B cell (primary cell): ENCODE results near the gene JPT1. TPM values are rescaled to one million over a fixed set of nuclear protein-coding genes. Genes with fewer than 3 reads are reported as not detected.
"Not testable (repeated sequence)": the region's sequence is repeated elsewhere in the genome, so short reads cannot be mapped to it uniquely, and the experiment has no call there.

Experiments used
- ATAC-seq: fragments of 200-7000 bp; cut with Tn5 transposase; one replicate; pipeline ENCODE4 v1.10.0; 2021; ENCODE audit warnings: low read depth, mild to moderate bottlenecking, moderate number of reproducible peaks, moderate library complexity
- CTCF ChIA-PET: fragments of 350-600 bp; sonication (Branson Sonifier 250); formaldehyde crosslinking; loops from one replicate; lab custom pipeline; 2021; ENCODE audit warnings: antibody characterized with exemption, inconsistent platforms; lab: Charles Lee
- POLR2A ChIA-PET: fragments of 350-600 bp; sonication (Branson Sonifier 250); formaldehyde crosslinking; loops from one replicate; lab custom pipeline; 2021; ENCODE audit warnings: antibody characterized with exemption; lab: Charles Lee
- DNase-seq: peaks from one replicate; pipeline ENCODE4 v3.0.0; 2013
- H2AFZ ChIP-seq: 2 replicates; pipeline ENCODE4 v1.6.1; 2012; ENCODE audit warnings: mild to moderate bottlenecking, low read depth, low read length; ENCODE audit not compliant: insufficient read depth, poor library complexity, severe bottlenecking
- H3K27ac ChIP-seq, 2 donors: 1 replicate in 1 of 2; 2 replicates in 1 of 2; pipeline ENCODE4 v1.5.1; 2012 to 2013; ENCODE audit warnings: low read length in 2 of 2, mild to moderate bottlenecking in 2 of 2, moderate library complexity in 1 of 2
- H3K27me3 ChIP-seq, 4 experiments: fragments of 200-600 bp in 1 of 4; sonication (generic) in 1 of 4; replicated peaks in 1 of 4; 1 replicate in 2 of 4; 2 replicates in 2 of 4; pipeline versions ENCODE4 v1.6.1 to v1.7.0; 2013 to 2016; ENCODE audit warnings: low read length in 3 of 4, mild to moderate bottlenecking in 2 of 4, mixed read lengths in 1 of 4, moderate library complexity in 1 of 4; ENCODE audit not compliant: insufficient read depth in 4 of 4, control insufficient read depth in 3 of 4; ENCODE audit errors: control extremely low read depth in 1 of 4
- H3K36me3 ChIP-seq, 2 experiments: replicated peaks in 1 of 2; 1 replicate in 1 of 2; 2 replicates in 1 of 2; pipeline versions ENCODE4 v1.6.1 to v1.7.1; 2013; ENCODE audit warnings: low read length in 1 of 2; ENCODE audit not compliant: insufficient read depth in 2 of 2, control insufficient read depth in 1 of 2; ENCODE audit errors: control extremely low read depth in 1 of 2, extremely low read depth in 1 of 2
- H3K4me1 ChIP-seq, 2 donors: fragments of 200-600 bp in 1 of 2; sonication (generic) in 1 of 2; 1 replicate in 1 of 2; 2 replicates in 1 of 2; pipeline versions ENCODE4 v1.5.1 to v1.6.1; 2013 to 2017; ENCODE audit warnings: low read length in 2 of 2; ENCODE audit not compliant: control insufficient read depth in 2 of 2, insufficient read depth in 2 of 2
- H3K4me2 ChIP-seq: replicated peaks from 2 replicates; pipeline ENCODE3; 2012; ENCODE audit warnings: mild to moderate bottlenecking, low read depth, low read length; ENCODE audit not compliant: poor library complexity, severe bottlenecking
- H3K4me3 ChIP-seq, 5 experiments: fragments of 200-600 bp in 1 of 5; sonication (generic) in 1 of 5; 1 replicate in 3 of 5; 2 replicates in 2 of 5; pipeline versions ENCODE4 v1.5.1 to v1.7.0; 2011 to 2016; ENCODE audit warnings: low read length in 4 of 5, mild to moderate bottlenecking in 4 of 5, low read depth in 2 of 5, control low read depth in 1 of 5, moderate library complexity in 1 of 5; ENCODE audit not compliant: insufficient read depth in 1 of 5; ENCODE audit errors: control extremely low read depth in 1 of 5, extremely low read depth in 1 of 5
- H3K79me2 ChIP-seq: fragments of 200-600 bp; sonication (generic); one replicate; pipeline ENCODE4 v1.6.0; 2016; ENCODE audit warnings: low read length; ENCODE audit not compliant: control insufficient read depth, insufficient read depth
- H3K9ac ChIP-seq: fragments of 200-600 bp; sonication (generic); 2 replicates; pipeline ENCODE4 v1.6.1; 2017; ENCODE audit warnings: mild to moderate bottlenecking, low read length, moderate library complexity
- H3K9me3 ChIP-seq, 3 donors: one replicate each; pipeline versions ENCODE4 v1.6.1 to v1.7.1; 2013; ENCODE audit warnings: low read length in 2 of 3; ENCODE audit not compliant: control insufficient read depth in 2 of 3, insufficient read depth in 1 of 3; ENCODE audit errors: control extremely low read depth in 1 of 3
- H4K20me1 ChIP-seq: 2 replicates; pipeline ENCODE4 v1.6.0; 2012; ENCODE audit warnings: mild to moderate bottlenecking, low read length; ENCODE audit not compliant: insufficient read depth, control insufficient read depth, poor library complexity, severe bottlenecking
- H3K27ac Mint-ChIP-seq: one replicate; pipeline ENCODE4 v1.8.0; 2021; ENCODE audit warnings: mixed read lengths
- H3K27me3 Mint-ChIP-seq: one replicate; pipeline ENCODE4 v1.8.0; 2021; ENCODE audit warnings: mixed read lengths
- H3K4me1 Mint-ChIP-seq: one replicate; pipeline ENCODE4 v1.8.0; 2021; ENCODE audit warnings: mixed read lengths
- H3K4me3 Mint-ChIP-seq: one replicate; pipeline ENCODE4 v1.8.0; 2021; ENCODE audit warnings: mixed read lengths
- H3K9me3 Mint-ChIP-seq: one replicate; pipeline ENCODE4 v1.8.0; 2022; ENCODE audit warnings: mixed read lengths; ENCODE audit not compliant: insufficient read depth
- EZH2 ChIP-seq: IDR thresholded peaks from 2 replicates; pipeline ENCODE4 v1.6.1; 2012; ENCODE audit warnings: borderline replicate concordance, low read depth, mild to moderate bottlenecking, moderate library complexity, low read length; ENCODE audit not compliant: insufficient read depth, poor library complexity, severe bottlenecking
- WGBS: methylation state at CpG from one replicate; pipeline ENCODE4 v1.1.5; 2013; ENCODE audit warnings: missing lambda C conversion rate; ENCODE audit not compliant: insufficient coverage; 5-methylcytosine and 5-hydroxymethylcytosine counted together
- intact Hi-C: fragments of 100-400 bp; cut with micrococcal nuclease; formaldehyde crosslinking; loops from one replicate; pipeline ENCODE4 v1.10.0; 2022
- polyA plus RNA-seq: library from polyadenylated mRNA; depleted of rRNA; stranded (reverse); fragments of >200 nt; gene quantifications from 2 replicates; pipeline ENCODE4 v1.2.3, GENCODE V29; 2012
- total RNA-seq, 2 donors: library from RNA; stranded (reverse); fragments of 120-200 nt in 1 of 2; gene quantifications; 1 replicate in 1 of 2; 2 replicates in 1 of 2; pipeline versions ENCODE4 v1.2.3 to v1.2.4, GENCODE V29; 2013 to 2022
- TF ChIP-seq, protein P1 (sequence below): fragments of 200-600 bp; IDR thresholded peaks from one replicate; pipeline ENCODE4 v1.8.0; 2022; ENCODE audit warnings: antibody characterized with exemption, mild to moderate bottlenecking

The JPT1 gene
- total and polyA plus RNA-seq, 2 donors (not counting 1 experiment from before 2014, with no cell fraction given) = 34.8 to 37.6 TPM

- intact Hi-C loops = no loop called here
- no peaks in the 10 kb centered on the region for H3K9me3 ChIP-seq
- TF ChIP-seq, protein P1, sequence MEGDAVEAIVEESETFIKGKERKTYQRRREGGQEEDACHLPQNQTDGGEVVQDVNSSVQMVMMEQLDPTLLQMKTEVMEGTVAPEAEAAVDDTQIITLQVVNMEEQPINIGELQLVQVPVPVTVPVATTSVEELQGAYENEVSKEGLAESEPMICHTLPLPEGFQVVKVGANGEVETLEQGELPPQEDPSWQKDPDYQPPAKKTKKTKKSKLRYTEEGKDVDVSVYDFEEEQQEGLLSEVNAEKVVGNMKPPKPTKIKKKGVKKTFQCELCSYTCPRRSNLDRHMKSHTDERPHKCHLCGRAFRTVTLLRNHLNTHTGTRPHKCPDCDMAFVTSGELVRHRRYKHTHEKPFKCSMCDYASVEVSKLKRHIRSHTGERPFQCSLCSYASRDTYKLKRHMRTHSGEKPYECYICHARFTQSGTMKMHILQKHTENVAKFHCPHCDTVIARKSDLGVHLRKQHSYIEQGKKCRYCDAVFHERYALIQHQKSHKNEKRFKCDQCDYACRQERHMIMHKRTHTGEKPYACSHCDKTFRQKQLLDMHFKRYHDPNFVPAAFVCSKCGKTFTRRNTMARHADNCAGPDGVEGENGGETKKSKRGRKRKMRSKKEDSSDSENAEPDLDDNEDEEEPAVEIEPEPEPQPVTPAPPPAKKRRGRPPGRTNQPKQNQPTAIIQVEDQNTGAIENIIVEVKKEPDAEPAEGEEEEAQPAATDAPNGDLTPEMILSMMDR = no peak
- no peak for TF ChIP-seq EZH2
- Mint-ChIP-seq H3K27me3 (no peaks in the 10 kb centered on the region), H3K27ac (no peak overlapping the region), H3K4me1 (peaks cover 55% of the 10 kb centered on the region), H3K9me3 (no peaks in the 10 kb centered on the region), H3K4me3 (peak overlapping the region; percentile 86)
- H4K20me1 ChIP-seq = peaks cover 23% of the 10 kb centered on the region
- POLR2A ChIA-PET = no interaction called here
- ATAC-seq (no peak), DNase-seq (no peak)
- no peak overlapping the region for H2AFZ ChIP-seq
- no peak overlapping the region for H3K4me2 ChIP-seq
- no peak overlapping the region for H3K4me3 ChIP-seq
- no peaks in the 10 kb centered on the region for H3K27me3 ChIP-seq
- no peak overlapping the region for H3K9ac ChIP-seq
- CTCF ChIA-PET = interaction anchor here (0.5 to 13.4 kb wide), 6 partner anchors 9 to 44 kb away, joined by 3 to 262 read pairs (median 4); partner anchors contain the start of genes ARMC7 and JPT1
- peaks cover 36 to 50% of the 10 kb centered on the region in 2 donors for H3K4me1 ChIP-seq
- peaks cover 0 to 17% of the 10 kb centered on the region in 2 experiments for H3K36me3 ChIP-seq
- no peak overlapping the region for H3K27ac ChIP-seq
- peaks cover 15% of the 10 kb centered on the region for H3K79me2 ChIP-seq
- 96% methylated on average over 32 of the region's 33 CpGs for WGBS
Observed at GRCh38 chr17:75128694-75129505, 25.4 kb downstream of the JPT1 start.

DNA sequence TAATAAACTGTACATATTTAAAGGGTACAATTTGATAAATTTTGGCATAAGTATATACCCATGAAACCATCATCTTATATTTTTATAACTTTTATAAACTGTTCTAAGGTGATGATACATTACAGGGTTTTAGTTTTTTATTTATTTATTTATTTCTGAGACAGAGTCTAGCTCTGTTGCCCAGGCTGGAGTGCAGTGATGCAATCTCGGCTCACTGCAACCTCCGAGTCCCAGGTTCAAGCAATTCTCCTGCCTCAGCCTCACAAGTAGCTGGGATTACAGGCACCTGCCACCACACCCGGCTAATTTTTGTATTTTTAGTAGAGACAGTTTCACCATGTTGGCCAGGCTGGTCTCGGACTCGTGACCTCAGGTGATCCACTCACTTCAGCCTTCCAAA is 26.4 kb downstream of the JPT1 start:
- Mint-ChIP-seq H3K4me1 (peaks cover 59% of the 10 kb centered on the region), H3K27ac (peak overlapping the region; percentile 41)
- H3K4me3 ChIP-seq, H3K27me3 ChIP-seq, H3K27ac ChIP-seq, H3K4me2 ChIP-seq, H3K9ac ChIP-seq, H3K4me3 Mint-ChIP-seq, H3K27me3 Mint-ChIP-seq, ATAC-seq, H3K9me3 ChIP-seq, H3K9me3 Mint-ChIP-seq, DNase-seq, POLR2A ChIA-PET, intact Hi-C loops, H2AFZ ChIP-seq: not testable (repeated sequence)
- H3K36me3 ChIP-seq = peaks cover 0 to 17% of the 10 kb centered on the region in 2 experiments
- peaks cover 37 to 53% of the 10 kb centered on the region in 2 donors for H3K4me1 ChIP-seq
- WGBS = 97% methylated on average over 5 of the region's 5 CpGs
- H3K79me2 ChIP-seq = peaks cover 23% of the 10 kb centered on the region
- CTCF ChIA-PET = interaction anchor here (13.4 kb wide), 1 partner anchor 14 kb away, joined by 262 read pairs; the partner anchor contains the start of gene ARMC7
- peaks cover 23% of the 10 kb centered on the region for H4K20me1 ChIP-seq
